GM21737 (cell line): ENCODE data around the gene PIP5K1B.
A peak's percentile ranks its signal among the peaks of the same experiment; 100 is the strongest.
"Not testable (repeated sequence)": the region's sequence is repeated elsewhere in the genome, so short reads cannot be mapped to it uniquely, and the experiment has no call there.

Experiments
- ATAC-seq: cut with Tn5 transposase; IDR thresholded peaks from one replicate; pipeline ENCODE4 v1.9.1; 2021; ENCODE audit warnings: mild to moderate bottlenecking, moderate library complexity; ENCODE audit not compliant: unreplicated experiment

The PIP5K1B gene, protein sequence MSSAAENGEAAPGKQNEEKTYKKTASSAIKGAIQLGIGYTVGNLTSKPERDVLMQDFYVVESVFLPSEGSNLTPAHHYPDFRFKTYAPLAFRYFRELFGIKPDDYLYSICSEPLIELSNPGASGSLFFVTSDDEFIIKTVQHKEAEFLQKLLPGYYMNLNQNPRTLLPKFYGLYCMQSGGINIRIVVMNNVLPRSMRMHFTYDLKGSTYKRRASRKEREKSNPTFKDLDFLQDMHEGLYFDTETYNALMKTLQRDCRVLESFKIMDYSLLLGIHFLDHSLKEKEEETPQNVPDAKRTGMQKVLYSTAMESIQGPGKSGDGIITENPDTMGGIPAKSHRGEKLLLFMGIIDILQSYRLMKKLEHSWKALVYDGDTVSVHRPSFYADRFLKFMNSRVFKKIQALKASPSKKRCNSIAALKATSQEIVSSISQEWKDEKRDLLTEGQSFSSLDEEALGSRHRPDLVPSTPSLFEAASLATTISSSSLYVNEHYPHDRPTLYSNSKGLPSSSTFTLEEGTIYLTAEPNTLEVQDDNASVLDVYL

GRCh38 chr9:68704814-68705530 is at the start of gene PIP5K1B:
TSS of gene PIP5K1B (plus strand) at chr9:68705240. CDS start at chr9:68822615, 117,375 bp downstream.
- peak; percentile 68 for ATAC-seq

- no peak for ATAC-seq
Observed at GRCh38 chr9:68664036-68664435, 41.0 kb upstream of the PIP5K1B start.

DNA sequence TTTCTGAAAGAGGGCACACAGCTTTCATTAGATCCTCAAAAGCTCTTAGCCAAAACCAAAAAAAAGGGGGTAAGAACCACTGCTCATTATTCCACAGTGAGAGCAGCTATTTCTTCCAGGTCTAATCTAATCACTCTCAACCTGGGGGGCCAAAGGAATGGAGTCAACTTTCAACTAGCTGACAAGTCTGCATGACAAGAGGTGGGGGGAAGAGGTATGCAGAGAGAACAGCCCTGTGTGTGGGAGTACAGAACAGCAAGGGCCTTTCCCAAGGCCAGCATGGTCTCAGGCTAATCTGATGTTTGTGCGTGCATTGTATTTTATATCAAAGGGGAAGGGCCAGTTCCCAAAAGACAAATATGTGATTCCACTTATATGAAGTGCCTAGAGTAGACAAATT is 36.9 kb upstream of the PIP5K1B start:
- ATAC-seq: no peak

- ATAC-seq: no peak
Observed at GRCh38 chr9:68669218-68669617, 35.8 kb upstream of the PIP5K1B start.

DNA sequence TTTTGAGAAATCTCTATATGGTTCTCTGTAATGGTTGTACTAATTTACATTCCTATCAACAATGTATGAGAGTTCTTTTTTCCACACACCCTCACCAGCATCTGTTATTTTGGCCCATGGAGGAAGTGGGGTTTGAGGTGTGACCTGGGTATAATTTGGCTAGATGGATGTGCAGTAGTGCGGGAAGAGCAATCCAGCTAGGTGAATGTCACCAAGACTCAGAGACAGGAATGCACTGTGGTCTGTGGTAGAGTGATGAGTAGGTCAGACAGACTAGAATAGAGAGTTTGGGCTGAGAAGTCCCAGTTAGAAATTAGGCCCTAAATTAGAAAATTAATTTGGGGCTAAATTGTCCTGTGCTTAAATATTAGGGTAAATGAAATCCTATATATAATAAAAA is 32.8 kb upstream of the PIP5K1B start:
- no peak for ATAC-seq

DNA sequence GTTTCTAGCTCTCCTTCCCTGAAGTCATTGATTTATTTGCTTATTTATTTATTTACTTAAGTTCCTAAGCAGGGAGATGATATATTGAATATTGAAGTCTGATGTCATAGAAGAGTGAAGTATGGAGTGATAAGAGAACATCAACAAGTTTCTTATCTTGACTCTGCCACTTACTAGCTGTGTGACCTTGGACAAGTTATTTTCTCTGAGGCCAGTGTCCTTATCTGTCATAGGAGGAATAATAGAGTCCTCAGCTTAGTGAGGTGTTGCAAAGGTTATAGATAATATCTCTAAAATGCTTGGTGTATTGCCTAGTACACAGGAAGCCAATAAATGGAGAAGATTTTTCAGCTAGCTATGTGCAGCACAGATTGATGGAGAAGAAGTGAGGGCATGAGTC is 32.4 kb upstream of the PIP5K1B start:
- ATAC-seq: no peak

GRCh38 chr9:68678430-68678829 is 26.6 kb upstream of the PIP5K1B start:
- ATAC-seq: no peak

DNA sequence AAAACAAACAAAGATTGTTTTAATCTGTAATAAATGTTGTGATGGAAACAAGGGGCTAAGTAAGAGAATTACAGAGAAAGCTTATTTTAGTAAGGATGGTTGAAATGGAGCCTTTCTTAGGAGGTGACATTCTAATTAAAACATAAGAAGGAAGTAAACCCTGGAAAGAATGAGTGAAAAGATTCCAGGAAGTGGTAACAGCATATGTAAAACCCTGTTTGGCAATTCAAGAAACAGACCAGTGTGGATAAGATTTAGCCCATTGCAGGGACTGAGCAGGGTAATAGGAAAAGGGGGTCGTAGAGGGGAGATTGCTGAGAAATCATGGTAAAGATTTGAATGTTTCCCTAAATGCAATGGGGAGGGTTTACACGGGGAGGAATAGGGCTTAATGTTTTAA is 21.6 kb upstream of the PIP5K1B start:
- no peak for ATAC-seq

GRCh38 chr9:68685213-68685612 is 19.8 kb upstream of the PIP5K1B start:
- no peak for ATAC-seq

- peak; percentile 85 for ATAC-seq
Observed at GRCh38 chr9:68685770-68686169, 19.3 kb upstream of the PIP5K1B start.

DNA sequence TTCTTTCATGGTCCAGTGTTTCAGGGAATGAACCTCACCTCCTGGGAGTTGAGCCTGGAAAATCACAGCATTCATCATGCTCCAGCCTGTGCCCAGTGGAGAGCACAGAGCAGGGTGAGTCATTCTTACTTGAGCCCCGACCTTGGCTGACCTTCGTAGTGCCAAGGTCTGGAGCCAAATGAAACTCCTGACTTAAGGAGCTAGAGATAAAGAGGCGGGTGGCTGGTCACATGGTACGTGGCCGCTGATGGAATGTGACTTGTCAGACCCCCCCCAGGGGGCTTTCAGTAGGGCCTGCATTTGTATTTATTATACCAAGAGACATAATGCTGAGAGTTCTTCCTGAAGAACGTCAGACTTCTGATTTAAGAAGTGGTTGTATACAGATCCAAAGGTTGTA is 15.0 kb upstream of the PIP5K1B start:
- no peak for ATAC-seq

- no peak for ATAC-seq
Observed at GRCh38 chr9:68692519-68692918, 12.5 kb upstream of the PIP5K1B start.

DNA sequence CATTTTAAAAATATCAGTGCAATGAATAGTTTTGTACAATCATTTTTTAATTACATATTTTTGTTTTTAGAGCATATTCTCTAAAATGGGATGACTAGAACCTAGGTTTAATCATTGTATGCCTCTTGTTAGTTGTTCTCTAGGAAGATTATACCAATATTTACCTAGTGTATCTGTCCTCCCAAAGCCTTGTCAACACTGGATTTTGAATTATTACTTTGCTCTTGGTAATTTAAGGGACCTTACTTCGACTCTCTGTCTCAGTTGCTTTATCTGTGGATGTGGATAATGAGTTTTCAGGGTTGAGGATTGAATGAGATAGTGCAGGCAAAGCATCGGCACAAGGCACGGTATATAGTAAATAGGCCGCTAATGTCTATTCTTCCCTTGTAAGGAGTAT is 10.9 kb upstream of the PIP5K1B start:
- ATAC-seq: no peak

DNA sequence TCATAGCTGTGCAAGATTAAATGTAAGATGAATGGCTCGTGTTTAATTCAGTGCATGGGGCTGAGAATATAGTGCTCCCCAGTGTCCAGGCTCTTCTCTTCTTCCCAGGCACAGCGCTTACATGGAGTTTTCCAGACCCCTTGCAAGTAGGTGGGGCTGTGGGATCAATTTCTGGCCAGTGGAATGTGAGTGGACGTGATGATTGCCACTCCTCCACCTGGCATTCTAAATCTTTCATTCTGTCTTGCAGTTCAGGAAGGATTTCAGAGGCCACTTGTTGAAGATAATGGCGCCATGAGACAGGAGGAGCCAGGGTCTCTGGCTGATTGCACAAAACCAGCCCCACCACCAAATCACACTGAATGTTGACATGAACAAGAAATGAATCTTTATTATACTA is 7.2 kb upstream of the PIP5K1B start:
- no peak for ATAC-seq

GRCh38 chr9:68698943-68699509 is 6.0 kb upstream of the PIP5K1B start:
- no peak for ATAC-seq

GRCh38 chr9:68699625-68700024 is 5.4 kb upstream of the PIP5K1B start:
- ATAC-seq: not testable (repeated sequence)

DNA sequence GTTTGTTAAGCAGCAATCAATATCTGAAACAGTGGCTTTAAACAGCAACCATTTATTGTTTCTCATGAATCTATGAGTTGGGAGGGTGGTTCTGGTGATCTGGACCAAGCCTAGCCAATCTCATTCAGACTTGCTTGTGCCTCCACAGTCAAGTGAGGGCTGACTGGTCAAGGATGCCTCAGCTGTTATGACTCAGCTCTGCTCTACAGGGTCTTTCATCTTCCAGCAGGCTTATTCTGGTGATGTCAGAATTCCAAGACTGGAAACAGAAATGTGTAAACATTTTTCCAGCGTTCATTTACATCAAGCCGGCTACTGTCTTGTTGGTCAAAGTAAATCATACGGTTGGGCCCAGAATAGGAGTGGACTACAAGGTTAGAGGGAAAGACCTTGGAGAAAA is 2.5 kb upstream of the PIP5K1B start:
- no peak for ATAC-seq

GRCh38 chr9:68703672-68704071 is 1.4 kb upstream of the PIP5K1B start:
- ATAC-seq: no peak

GRCh38 chr9:68704498-68704813 is 584 bp upstream of the PIP5K1B start:
- no peak for ATAC-seq

DNA sequence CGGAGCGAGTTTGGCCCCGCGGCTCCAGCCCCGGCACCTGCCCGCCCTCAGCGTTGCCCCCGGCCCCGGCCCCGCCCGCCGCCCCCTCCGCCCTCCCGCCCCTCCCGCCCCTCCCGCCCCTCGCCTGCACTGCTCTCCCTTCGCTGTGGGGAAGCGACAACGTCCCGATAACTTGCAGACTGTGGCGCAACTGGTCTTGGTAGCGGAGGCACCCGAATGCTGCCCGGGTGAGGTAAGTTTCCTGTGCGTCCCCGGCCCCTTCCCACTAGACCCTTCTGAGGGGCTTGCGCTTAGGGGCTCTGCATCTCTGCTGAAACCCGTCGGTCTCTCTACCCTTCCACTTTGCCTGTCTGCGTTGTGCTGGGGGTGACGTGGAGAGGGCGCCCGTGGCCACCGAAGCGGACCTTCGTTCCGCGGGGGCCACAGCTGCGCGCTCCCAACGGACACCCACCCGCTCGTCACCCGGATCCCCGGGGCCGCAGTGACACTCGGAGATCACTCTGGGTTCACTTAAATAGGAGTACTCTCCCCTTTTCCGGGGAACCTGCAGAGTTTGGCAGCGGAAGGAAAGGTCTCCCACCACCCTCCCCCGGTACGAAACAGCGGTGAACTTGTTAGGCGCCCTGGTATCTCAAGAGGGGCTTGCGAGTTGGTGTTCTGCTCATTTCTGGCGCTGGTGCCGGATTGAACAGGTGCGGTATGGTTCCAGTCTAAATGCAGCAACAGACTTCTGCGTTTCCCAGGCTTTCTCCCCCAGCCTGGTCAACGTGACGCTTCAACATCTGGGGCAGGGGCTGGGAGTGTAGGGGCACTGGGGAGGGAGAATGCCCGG is 707 bp downstream of the PIP5K1B start:
- peak; percentile 10 for ATAC-seq
